Type B pancreatic cell (in vitro differentiated cells): ENCODE data around the gene MYEF2. TPM values are rescaled to one million over a fixed set of nuclear protein-coding genes. Genes with fewer than 3 reads are reported as not detected.

ENCODE experiments used
- DNase-seq: peaks from one replicate; pipeline ENCODE4 v3.0.0; 2021; ENCODE audit warnings: mixed read lengths; ENCODE audit not compliant: unreplicated experiment; ENCODE audit errors: extremely low spot score
- H3K27ac Mint-ChIP-seq: 2 replicates; pipeline ENCODE4 v1.8.0; 2021; ENCODE audit warnings: mild to moderate bottlenecking, mixed read lengths
- H3K27me3 Mint-ChIP-seq: 2 replicates; pipeline ENCODE4 v1.8.0; 2021; ENCODE audit warnings: mixed read lengths
- H3K36me3 Mint-ChIP-seq: 2 replicates; pipeline ENCODE4 v1.8.0; 2021; ENCODE audit warnings: mixed read lengths
- H3K4me1 Mint-ChIP-seq: one replicate; pipeline ENCODE4 v1.8.0; 2021; ENCODE audit warnings: mixed read lengths; ENCODE audit not compliant: unreplicated experiment
- H3K4me3 Mint-ChIP-seq: 2 replicates; pipeline ENCODE4 v1.8.0; 2021; ENCODE audit warnings: mild to moderate bottlenecking, mixed read lengths
- H3K9me3 Mint-ChIP-seq: 2 replicates; pipeline ENCODE4 v1.8.0; 2021; ENCODE audit warnings: mixed read lengths
- total RNA-seq: library from RNA; stranded (reverse); gene quantifications from 2 replicates; pipeline ENCODE4 v1.2.1, GENCODE V29; 2021; ENCODE audit warnings: low replicate concordance
- TF ChIP-seq, protein P1 (sequence below): fragments of 200-600 bp; sonication (generic); conservative IDR thresholded peaks from 2 replicates; pipeline ENCODE4 v1.5.0; 2021; ENCODE audit warnings: antibody characterized with exemption, mild to moderate bottlenecking

MYEF2 gene
- total RNA-seq, 1 donor from 2014 or later: 50.4 TPM

DNA sequence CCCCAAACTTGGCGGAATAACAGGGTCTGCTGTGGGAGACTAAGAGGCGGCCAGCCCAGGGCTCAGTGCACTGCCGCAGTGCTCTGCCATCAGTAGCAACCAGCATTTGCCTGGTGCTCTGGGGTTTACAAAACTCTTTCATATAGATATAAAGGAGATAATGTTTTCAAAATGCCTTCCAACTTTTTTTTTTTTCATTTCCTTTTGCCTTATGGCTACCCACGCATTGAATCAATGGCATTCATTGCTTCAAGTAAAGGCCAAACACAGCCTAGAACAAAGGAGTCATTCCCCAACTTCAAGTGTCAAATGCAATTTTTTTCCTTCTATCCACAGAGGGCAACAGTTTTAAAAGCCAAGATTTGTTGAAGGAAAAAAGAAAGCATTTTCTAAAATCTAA is 68.9 kb downstream of the MYEF2 start:
- H3K9me3 Mint-ChIP-seq: no peaks in the 10 kb centered on the region
- DNase-seq: no peak
- H3K27ac Mint-ChIP-seq: no peak overlapping the region
- H3K4me1 Mint-ChIP-seq: peaks cover 10% of the 10 kb centered on the region
- no peak overlapping the region for H3K4me3 Mint-ChIP-seq
- no peaks in the 10 kb centered on the region for H3K36me3 Mint-ChIP-seq
- TF ChIP-seq, protein P1, sequence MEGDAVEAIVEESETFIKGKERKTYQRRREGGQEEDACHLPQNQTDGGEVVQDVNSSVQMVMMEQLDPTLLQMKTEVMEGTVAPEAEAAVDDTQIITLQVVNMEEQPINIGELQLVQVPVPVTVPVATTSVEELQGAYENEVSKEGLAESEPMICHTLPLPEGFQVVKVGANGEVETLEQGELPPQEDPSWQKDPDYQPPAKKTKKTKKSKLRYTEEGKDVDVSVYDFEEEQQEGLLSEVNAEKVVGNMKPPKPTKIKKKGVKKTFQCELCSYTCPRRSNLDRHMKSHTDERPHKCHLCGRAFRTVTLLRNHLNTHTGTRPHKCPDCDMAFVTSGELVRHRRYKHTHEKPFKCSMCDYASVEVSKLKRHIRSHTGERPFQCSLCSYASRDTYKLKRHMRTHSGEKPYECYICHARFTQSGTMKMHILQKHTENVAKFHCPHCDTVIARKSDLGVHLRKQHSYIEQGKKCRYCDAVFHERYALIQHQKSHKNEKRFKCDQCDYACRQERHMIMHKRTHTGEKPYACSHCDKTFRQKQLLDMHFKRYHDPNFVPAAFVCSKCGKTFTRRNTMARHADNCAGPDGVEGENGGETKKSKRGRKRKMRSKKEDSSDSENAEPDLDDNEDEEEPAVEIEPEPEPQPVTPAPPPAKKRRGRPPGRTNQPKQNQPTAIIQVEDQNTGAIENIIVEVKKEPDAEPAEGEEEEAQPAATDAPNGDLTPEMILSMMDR: no peak
- peaks cover 14% of the 10 kb centered on the region for H3K27me3 Mint-ChIP-seq

DNA sequence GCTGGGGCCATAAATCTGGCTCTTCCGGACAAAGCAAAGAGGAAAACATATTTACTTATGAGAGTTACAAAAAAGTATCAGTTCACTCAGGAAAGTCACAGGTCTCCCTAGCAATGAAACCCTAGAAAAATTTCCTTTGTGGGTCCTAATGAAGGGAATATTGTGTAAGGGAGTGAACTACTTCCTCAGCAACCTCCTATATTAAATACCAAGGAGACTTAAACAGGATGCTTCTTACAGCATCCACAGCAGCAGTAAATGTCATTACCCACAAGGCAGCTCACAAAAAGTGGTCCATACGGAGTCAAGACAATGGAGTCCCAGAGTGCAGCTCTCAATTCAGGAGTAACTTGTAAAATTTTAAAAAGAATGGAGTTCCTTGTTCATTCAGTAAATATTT is 72.2 kb downstream of the MYEF2 start:
- no peaks in the 10 kb centered on the region for H3K36me3 Mint-ChIP-seq
- H3K27ac Mint-ChIP-seq: no peak overlapping the region
- H3K4me3 Mint-ChIP-seq: no peak overlapping the region

GRCh38 chr15:48103647-48104046 is 74.4 kb downstream of the MYEF2 start:
- Mint-ChIP-seq H3K27me3 (peaks cover 10% of the 10 kb centered on the region), H3K36me3 (no peaks in the 10 kb centered on the region), H3K4me1 (peaks cover 16% of the 10 kb centered on the region), H3K27ac (no peak overlapping the region), H3K9me3 (no peaks in the 10 kb centered on the region), H3K4me3 (no peak overlapping the region)
- TF ChIP-seq, protein P1: no peak
- no peak for DNase-seq

More for the DNA sequence above, 72.2 kb downstream of the MYEF2 start:
- peaks cover 10% of the 10 kb centered on the region for H3K27me3 Mint-ChIP-seq
- DNase-seq: no peak
- H3K9me3 Mint-ChIP-seq: no peaks in the 10 kb centered on the region
- H3K4me1 Mint-ChIP-seq: peaks cover 13% of the 10 kb centered on the region
- TF ChIP-seq, protein P1: no peak

GRCh38 chr15:48102167-48102566 is 75.9 kb downstream of the MYEF2 start:
- Mint-ChIP-seq H3K9me3 (no peaks in the 10 kb centered on the region), H3K36me3 (no peaks in the 10 kb centered on the region), H3K27me3 (peaks cover 10% of the 10 kb centered on the region), H3K4me1 (peaks cover 16% of the 10 kb centered on the region), H3K4me3 (no peak overlapping the region), H3K27ac (no peak overlapping the region)
- DNase-seq: no peak
- TF ChIP-seq, protein P1: no peak

GRCh38 chr15:48101376-48101961 is 76.6 kb downstream of the MYEF2 start:
- TF ChIP-seq, protein P1: no peak
- H3K4me1 Mint-ChIP-seq: peaks cover 14% of the 10 kb centered on the region
- no peaks in the 10 kb centered on the region for H3K9me3 Mint-ChIP-seq
- peaks cover 8% of the 10 kb centered on the region for H3K27me3 Mint-ChIP-seq
- no peaks in the 10 kb centered on the region for H3K36me3 Mint-ChIP-seq
- no peak for DNase-seq
- no peak overlapping the region for H3K4me3 Mint-ChIP-seq
- no peak overlapping the region for H3K27ac Mint-ChIP-seq
